Measurements from ENCODE around the gene B3GNT8.

- TF ChIP-seq POLR2AphosphoS5 (IDR thresholded peaks at IDR 0.05; ENCODE audit: low read depth, low read length) = no peak
- no peak for TF ChIP-seq TAF1 (IDR thresholded peaks at IDR 0.05; ENCODE audit: borderline replicate concordance, low read depth, low read length)
Measured at GRCh38 chr19:41476583-41476982, 49.4 kb upstream of the B3GNT8 start.

Data from GM12892 (cell line).